GM19240 (cell line): ENCODE data around the gene WWTR1.
A peak's percentile ranks its signal among the peaks of the same experiment; 100 is the strongest.

Experiments used
- DNase-seq: peaks from one replicate; pipeline ENCODE4 v3.0.0; 2011; ENCODE audit warnings: low spot score; ENCODE audit not compliant: insufficient read length

Gene WWTR1

DNA sequence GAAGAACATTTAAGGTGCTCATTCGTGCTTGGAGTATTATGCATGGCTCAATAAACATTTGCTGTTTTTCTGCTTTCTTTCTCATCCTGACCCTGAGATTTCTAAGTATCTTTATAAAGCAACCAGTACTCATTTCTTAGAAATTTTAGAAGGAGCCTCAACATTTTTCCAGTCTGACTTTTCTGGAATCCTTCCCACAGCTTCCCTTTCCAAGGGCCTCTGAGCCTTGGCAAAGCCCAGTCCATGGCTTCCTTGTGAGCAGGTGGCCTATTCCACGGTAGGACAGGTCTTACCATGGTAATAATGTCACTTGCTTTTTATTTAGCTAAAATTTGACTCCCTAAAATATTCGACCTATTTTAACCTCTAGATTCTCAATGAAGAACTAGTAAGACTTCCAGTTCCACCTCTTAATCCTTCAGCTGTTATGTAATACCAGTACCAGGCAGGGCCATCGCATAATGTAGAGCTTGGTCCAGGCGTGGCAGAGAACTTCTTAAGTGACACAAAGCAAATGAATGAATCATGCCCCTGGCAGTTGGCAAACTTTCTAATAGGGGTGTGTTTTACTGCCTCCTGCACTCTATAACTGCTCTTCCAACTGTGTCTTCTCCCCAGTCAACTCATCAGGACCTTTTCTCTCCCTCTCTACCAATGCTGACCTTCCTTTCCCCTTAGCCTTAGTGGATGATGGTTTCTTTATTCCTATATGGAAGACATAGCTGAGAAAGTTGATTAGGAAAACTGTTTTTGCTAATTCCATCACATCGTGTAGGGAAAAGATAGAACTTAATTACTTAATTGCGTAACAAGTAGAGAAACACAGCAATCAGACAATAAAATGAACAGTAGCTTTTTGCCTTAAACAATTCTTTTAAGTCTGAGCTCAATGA is 184.2 kb downstream of the WWTR1 start:
- DNase-seq, result no peak

GRCh38 chr3:149472030-149472797 is 185.6 kb downstream of the WWTR1 start:
- DNase-seq, result no peak

DNA sequence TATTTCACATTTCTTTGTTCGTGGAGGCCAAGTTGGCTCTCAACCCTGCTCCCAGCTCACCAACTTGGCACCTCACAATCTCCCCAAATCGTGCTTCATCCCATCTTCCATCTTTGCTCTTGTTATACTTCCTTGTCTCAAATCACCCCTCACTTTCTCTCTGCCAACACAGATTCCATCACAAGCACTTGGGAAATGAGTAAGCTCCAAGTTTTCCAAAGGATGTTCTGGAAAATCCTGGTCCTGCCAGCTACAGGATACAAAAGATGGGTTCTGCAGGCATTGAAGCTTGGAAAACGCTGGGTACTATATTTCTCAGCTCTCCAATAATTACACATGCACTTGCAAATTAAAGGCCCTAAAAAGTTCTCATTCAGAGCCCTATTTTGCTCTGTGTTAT is 187.4 kb downstream of the WWTR1 start:
- DNase-seq, result no peak

DNA sequence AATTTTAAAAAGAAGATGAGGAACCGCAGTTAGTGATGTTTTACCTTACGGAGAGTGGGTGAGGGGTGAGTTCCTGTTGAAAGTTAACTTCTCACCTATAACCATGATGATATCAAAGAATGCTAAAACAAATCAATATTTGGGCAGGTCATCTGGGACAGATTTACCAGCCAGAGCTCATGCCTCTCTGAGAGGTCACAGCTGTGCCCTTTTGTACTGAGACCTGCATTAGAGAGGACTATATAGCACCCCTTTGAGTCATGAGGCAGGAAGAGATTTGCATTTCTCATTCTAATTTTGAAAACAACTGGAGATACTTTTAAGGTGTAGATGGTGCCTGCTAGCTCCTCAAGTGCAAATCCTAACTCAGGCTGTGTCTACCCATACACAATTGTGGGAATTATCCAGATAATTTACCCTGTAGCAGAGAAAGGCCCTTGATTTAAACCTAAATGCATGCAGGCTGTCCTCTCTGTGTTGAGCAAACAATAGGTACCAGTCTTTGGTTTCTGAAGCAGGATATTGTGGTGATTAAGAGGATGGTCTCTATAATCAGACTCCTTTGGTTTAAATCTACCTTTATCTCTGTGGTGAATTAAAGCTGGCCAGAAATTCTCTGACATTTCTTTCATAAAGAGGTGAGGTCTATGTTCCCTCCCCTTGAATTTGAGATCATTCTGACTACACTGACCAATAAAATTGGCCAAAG is 189.2 kb downstream of the WWTR1 start:
- peak; percentile 30 for DNase-seq
